K562 (cell line): ENCODE measurements around the gene RPL28. TPM values are rescaled to one million over a fixed set of nuclear protein-coding genes. Genes with fewer than 3 reads are reported as not detected.

Experiments
- DMBX1 ChIP-seq: fragments of 250-450 bp; sonication (Bioruptor Pico); IDR thresholded peaks from 2 replicates; pipeline ENCODE4 v1.8.0; 2022; ENCODE audit warnings: inconsistent platforms, mild to moderate bottlenecking, moderate library complexity, borderline replicate concordance
- FOXA1 ChIP-seq: fragments of 450-650 bp; IDR thresholded peaks from 2 replicates; pipeline ENCODE4 v1.6.1; 2016; ENCODE audit warnings: mild to moderate bottlenecking, borderline replicate concordance
- HEY1 ChIP-seq: fragments of 250-450 bp; sonication (Bioruptor Pico); IDR thresholded peaks from 2 replicates; pipeline ENCODE4 v1.5.0; 2020; ENCODE audit warnings: mild to moderate bottlenecking, moderate library complexity, borderline replicate concordance
- HMGN3 ChIP-seq: IDR thresholded peaks from 2 replicates; pipeline ENCODE4 v1.6.1; 2011; ENCODE audit warnings: borderline replicate concordance, low read depth, mild to moderate bottlenecking, mixed read lengths, low read length; ENCODE audit not compliant: insufficient read length; ENCODE audit errors: extremely low read depth
- MAFF ChIP-seq: IDR thresholded peaks from 2 replicates; pipeline ENCODE4 v1.6.1; 2012; ENCODE audit warnings: low read length, improper control_type of control experiment
- PURB ChIP-seq: sonication (generic); formaldehyde crosslinking; IDR thresholded peaks from 2 replicates; pipeline ENCODE4 v1.9.0; 2021; ENCODE audit warnings: low read depth, mild to moderate bottlenecking, missing genetic modification reagents
- RBM22 ChIP-seq: fragments of 200-400 bp; formaldehyde crosslinking; IDR thresholded peaks from 2 replicates; pipeline ENCODE4 v1.6.1; 2018; ENCODE audit warnings: low read length, low read depth; ENCODE audit not compliant: poor library complexity, severe bottlenecking
- RBM39 ChIP-seq: fragments of 200-400 bp; formaldehyde crosslinking; optimal IDR thresholded peaks from 2 replicates; pipeline ENCODE3; 2018; ENCODE audit warnings: low read depth, low read length
- SLC30A9 ChIP-seq: fragments of 250-450 bp; sonication (Bioruptor Pico); IDR thresholded peaks from 2 replicates; pipeline ENCODE4 v1.8.0; 2022; ENCODE audit warnings: mild to moderate bottlenecking, moderate library complexity
- SMAD3 ChIP-seq: fragments of 450-650 bp; formaldehyde crosslinking; conservative IDR thresholded peaks from 2 replicates; pipeline ENCODE4 v1.4.0; 2020; ENCODE audit warnings: mild to moderate bottlenecking
- SMARCA4 ChIP-seq: fragments of 450-650 bp; IDR thresholded peaks from 2 replicates; pipeline ENCODE4 v1.6.1; 2016
- TBL1XR1 ChIP-seq, 2 experiments: IDR thresholded peaks; 2 replicates each; pipeline ENCODE4 v1.6.1; 2012; ENCODE audit warnings: improper control_type of control experiment in 2 of 2, low read length in 2 of 2, mild to moderate bottlenecking in 1 of 2
- ZFP1 ChIP-seq: fragments of 450-650 bp; formaldehyde crosslinking; IDR thresholded peaks from 2 replicates; pipeline ENCODE4 v1.4.0; 2020; ENCODE audit warnings: mild to moderate bottlenecking, mixed read lengths
- ZNF175 ChIP-seq: fragments of 200-800 bp; sonication (Bioruptor generic); IDR thresholded peaks from 2 replicates; pipeline ENCODE4 v1.6.1; 2016; ENCODE audit warnings: low read depth, mild to moderate bottlenecking, missing genetic modification characterization, missing compliant biosample characterization
- ZNF408 ChIP-seq: fragments of 250-450 bp; sonication (Bioruptor Pico); IDR thresholded peaks from 2 replicates; pipeline ENCODE4 v1.4.0; 2020; ENCODE audit warnings: low read depth, mild to moderate bottlenecking, moderate library complexity
- ZNF583 ChIP-seq: fragments of 250-450 bp; sonication (Bioruptor Pico); IDR thresholded peaks from 2 replicates; pipeline ENCODE4 v1.4.0; 2020
- polyA plus RNA-seq, 8 experiments: library from polyadenylated mRNA; depleted of rRNA in 4 of 8; stranded (reverse) in 5 of 8; unstranded in 3 of 8; fragments of >200 nt; fragmentation: Nextera tagmentation in 2 of 8; fragmentation: Illumina TruSeq in 1 of 8; extraction: Ambion mirVana in 2 of 8; extraction: Trizol in 1 of 8; gene quantifications; 2 replicates each; pipeline versions ENCODE4 v1.2.1 to v1.2.3, GENCODE V29; 2011 to 2014; ENCODE audit warnings: inconsistent platforms in 1 of 8, missing spikeins in 1 of 8
- total RNA-seq, 7 experiments: library from RNA; depleted of rRNA in 6 of 7; stranded (reverse); fragments of >200 nt in 6 of 7; fragmentation: Illumina TruSeq in 2 of 7; extraction: Trizol in 2 of 7; gene quantifications; 2 replicates each; pipeline versions ENCODE4 v1.2.1 to v1.2.3, GENCODE V29; 2011 to 2021; ENCODE audit warnings: low replicate concordance in 1 of 7
- TF ChIP-seq, protein P1 (sequence below): fragments of 450-650 bp; IDR thresholded peaks from 2 replicates; pipeline ENCODE4 v1.6.1; 2017; ENCODE audit warnings: antibody characterized with exemption, mild to moderate bottlenecking
- TF ChIP-seq, protein P2 (sequence below): IDR thresholded peaks from 2 replicates; pipeline ENCODE4 v1.6.1; 2012; ENCODE audit warnings: low read depth, low read length, improper control_type of control experiment, borderline replicate concordance
- TF ChIP-seq, protein P3 (sequence below): fragments of 450-650 bp; formaldehyde crosslinking; IDR thresholded peaks from 2 replicates; pipeline ENCODE4 v1.4.0; 2022; ENCODE audit warnings: missing genetic modification characterization
- TF ChIP-seq, protein P4 (sequence below): fragments of 450-650 bp; formaldehyde crosslinking; IDR thresholded peaks from 2 replicates; pipeline ENCODE4 v1.4.0; 2020; ENCODE audit warnings: mild to moderate bottlenecking, moderate library complexity

The RPL28 gene
- total and polyA plus RNA-seq, 9 of the 15 experiments (the other 6 are each of a cell fraction or from before 2014, with no cell fraction given), result 124 to 3,106 (median 622) TPM

DNA sequence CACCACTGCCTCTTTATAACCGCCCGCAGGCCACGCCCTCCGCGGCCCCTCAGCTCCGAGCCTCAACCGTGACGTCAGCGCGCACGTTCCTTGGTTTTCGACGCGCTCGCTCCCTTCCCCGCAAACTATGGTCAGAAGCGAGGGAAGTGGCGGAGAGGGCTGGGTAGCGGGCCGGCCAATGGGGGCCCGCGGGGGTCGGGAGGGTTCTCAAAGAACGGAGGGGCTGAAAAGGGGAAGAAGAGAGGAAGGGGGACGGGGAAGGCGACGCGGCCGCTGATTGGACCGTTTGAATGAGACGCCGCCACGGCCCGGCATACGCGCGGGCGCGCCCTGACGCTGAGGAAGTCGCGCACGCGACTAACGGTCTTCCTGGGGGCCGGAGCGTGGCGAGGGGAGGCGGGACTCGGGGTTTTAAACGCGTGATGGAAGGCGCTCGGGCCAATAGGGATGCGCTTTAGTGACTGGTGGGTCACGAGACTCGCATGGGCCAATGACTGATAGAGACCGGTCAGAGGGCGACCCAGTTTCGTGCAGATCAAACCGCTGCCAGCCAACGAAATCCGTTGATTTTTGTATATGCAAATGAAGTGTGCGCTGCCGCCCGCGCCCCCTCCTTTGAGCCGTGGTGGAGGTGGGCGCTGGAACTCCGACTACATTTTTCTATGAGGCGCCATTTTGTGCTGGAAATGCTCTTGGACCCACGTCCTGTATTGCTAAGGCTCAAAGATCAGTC lies 22.2 kb downstream of the RPL28 start (continued):
- TF ChIP-seq RBM22 (no peak), HMGN3 (peak; percentile 53), RBM39 (no peak), FOXA1 (no peak), SMARCA4 (no peak), ZNF175 (CRISPR knock-in tag) (peak; percentile 68; the same call in 1 of the 2 replicates), PURB (CRISPR knock-in tag) (no peak), ZNF583 (CRISPR knock-in tag) (no peak), SMAD3 (CRISPR knock-in tag) (0 out of 2 replicates have a peak, but pooled peaks have one; percentile 17), DMBX1 (CRISPR knock-in tag) (no peak; the same call in 1 of the 2 replicates), TBL1XR1 (IDR thresholded peaks at IDR 0.05; ENCODE audit: low read length in 2 of 2) (no peak; a peak in 1 of 4 replicates), SLC30A9 (CRISPR knock-in tag) (no peak), MAFF (no peak), ZNF408 (CRISPR knock-in tag) (no peak), HEY1 (no peak), ZFP1 (no peak)
- TF ChIP-seq, protein P1, sequence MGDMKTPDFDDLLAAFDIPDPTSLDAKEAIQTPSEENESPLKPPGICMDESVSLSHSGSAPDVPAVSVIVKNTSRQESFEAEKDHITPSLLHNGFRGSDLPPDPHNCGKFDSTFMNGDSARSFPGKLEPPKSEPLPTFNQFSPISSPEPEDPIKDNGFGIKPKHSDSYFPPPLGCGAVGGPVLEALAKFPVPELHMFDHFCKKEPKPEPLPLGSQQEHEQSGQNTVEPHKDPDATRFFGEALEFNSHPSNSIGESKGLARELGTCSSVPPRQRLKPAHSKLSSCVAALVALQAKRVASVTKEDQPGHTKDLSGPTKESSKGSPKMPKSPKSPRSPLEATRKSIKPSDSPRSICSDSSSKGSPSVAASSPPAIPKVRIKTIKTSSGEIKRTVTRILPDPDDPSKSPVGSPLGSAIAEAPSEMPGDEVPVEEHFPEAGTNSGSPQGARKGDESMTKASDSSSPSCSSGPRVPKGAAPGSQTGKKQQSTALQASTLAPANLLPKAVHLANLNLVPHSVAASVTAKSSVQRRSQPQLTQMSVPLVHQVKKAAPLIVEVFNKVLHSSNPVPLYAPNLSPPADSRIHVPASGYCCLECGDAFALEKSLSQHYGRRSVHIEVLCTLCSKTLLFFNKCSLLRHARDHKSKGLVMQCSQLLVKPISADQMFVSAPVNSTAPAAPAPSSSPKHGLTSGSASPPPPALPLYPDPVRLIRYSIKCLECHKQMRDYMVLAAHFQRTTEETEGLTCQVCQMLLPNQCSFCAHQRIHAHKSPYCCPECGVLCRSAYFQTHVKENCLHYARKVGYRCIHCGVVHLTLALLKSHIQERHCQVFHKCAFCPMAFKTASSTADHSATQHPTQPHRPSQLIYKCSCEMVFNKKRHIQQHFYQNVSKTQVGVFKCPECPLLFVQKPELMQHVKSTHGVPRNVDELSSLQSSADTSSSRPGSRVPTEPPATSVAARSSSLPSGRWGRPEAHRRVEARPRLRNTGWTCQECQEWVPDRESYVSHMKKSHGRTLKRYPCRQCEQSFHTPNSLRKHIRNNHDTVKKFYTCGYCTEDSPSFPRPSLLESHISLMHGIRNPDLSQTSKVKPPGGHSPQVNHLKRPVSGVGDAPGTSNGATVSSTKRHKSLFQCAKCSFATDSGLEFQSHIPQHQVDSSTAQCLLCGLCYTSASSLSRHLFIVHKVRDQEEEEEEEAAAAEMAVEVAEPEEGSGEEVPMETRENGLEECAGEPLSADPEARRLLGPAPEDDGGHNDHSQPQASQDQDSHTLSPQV, result no peak; the same call in 1 of the 2 replicates
- TF ChIP-seq, protein P2, sequence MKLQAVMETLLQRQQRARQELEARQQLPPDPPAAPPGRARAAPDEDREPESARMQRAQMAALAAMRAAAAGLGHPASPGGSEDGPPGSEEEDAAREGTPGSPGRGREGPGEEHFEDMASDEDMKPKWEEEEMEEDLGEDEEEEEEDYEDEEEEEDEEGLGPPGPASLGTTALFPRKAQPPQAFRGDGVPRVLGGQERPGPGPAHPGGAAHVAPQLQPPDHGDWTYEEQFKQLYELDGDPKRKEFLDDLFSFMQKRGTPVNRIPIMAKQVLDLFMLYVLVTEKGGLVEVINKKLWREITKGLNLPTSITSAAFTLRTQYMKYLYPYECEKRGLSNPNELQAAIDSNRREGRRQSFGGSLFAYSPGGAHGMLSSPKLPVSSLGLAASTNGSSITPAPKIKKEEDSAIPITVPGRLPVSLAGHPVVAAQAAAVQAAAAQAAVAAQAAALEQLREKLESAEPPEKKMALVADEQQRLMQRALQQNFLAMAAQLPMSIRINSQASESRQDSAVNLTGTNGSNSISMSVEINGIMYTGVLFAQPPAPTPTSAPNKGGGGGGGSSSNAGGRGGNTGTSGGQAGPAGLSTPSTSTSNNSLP, result no peak
- TF ChIP-seq, protein P3, sequence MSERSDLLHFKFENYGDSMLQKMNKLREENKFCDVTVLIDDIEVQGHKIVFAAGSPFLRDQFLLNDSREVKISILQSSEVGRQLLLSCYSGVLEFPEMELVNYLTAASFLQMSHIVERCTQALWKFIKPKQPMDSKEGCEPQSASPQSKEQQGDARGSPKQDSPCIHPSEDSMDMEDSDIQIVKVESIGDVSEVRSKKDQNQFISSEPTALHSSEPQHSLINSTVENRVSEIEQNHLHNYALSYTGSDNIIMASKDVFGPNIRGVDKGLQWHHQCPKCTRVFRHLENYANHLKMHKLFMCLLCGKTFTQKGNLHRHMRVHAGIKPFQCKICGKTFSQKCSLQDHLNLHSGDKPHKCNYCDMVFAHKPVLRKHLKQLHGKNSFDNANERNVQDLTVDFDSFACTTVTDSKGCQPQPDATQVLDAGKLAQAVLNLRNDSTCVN, result no peak
- TF ChIP-seq, protein P4, sequence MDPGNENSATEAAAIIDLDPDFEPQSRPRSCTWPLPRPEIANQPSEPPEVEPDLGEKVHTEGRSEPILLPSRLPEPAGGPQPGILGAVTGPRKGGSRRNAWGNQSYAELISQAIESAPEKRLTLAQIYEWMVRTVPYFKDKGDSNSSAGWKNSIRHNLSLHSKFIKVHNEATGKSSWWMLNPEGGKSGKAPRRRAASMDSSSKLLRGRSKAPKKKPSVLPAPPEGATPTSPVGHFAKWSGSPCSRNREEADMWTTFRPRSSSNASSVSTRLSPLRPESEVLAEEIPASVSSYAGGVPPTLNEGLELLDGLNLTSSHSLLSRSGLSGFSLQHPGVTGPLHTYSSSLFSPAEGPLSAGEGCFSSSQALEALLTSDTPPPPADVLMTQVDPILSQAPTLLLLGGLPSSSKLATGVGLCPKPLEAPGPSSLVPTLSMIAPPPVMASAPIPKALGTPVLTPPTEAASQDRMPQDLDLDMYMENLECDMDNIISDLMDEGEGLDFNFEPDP (CRISPR knock-in tag), result no peak
